Gastrocnemius medialis (tissue), 4 donors: ENCODE measurements around the gene CAMKV. TPM values are rescaled to one million over a fixed set of nuclear protein-coding genes. Genes with fewer than 3 reads are reported as not detected.
"Not testable (repeated sequence)": the region's sequence is repeated elsewhere in the genome, so short reads cannot be mapped to it uniquely, and the experiment has no call there.

Source experiments
- ATAC-seq, 2 donors: fragments of 150-250 bp; one replicate each; pipeline ENCODE4 v1.9.1; 2016
- DNase-seq, 2 donors: peaks; one replicate each; pipeline ENCODE4 v3.0.0-alpha.2; 2019
- H3K27ac ChIP-seq, 4 donors: fragments of 200-600 bp; sonication (generic); 1 replicate in 1 of 4; 2 replicates in 3 of 4; pipeline ENCODE4 v1.5.1; 2016 to 2018; ENCODE audit warnings: mild to moderate bottlenecking in 2 of 4, moderate library complexity in 1 of 4
- H3K27me3 ChIP-seq, 3 donors: fragments of 200-600 bp; sonication (generic) in 2 of 3; 1 replicate in 1 of 3; 2 replicates in 2 of 3; pipeline versions ENCODE4 v1.5.1 to v1.6.0; 2016 to 2019; ENCODE audit warnings: mild to moderate bottlenecking in 1 of 3, moderate library complexity in 1 of 3
- H3K36me3 ChIP-seq, 2 donors: fragments of 200-600 bp; sonication (generic) in 1 of 2; one replicate each; pipeline ENCODE4 v1.5.1; 2017 to 2018
- H3K4me1 ChIP-seq, 2 donors: fragments of 200-600 bp; sonication (generic) in 1 of 2; one replicate each; pipeline ENCODE4 v1.5.1; 2016 to 2017; ENCODE audit warnings: mild to moderate bottlenecking in 2 of 2
- H3K4me3 ChIP-seq, 4 donors: fragments of 200-600 bp; sonication (generic) in 3 of 4; 1 replicate in 1 of 4; 2 replicates in 3 of 4; pipeline ENCODE4 v1.5.1; 2016 to 2019; ENCODE audit warnings: mild to moderate bottlenecking in 2 of 4
- H3K9me3 ChIP-seq, 3 donors: fragments of 200-600 bp; sonication (generic) in 2 of 3; 1 replicate in 1 of 3; 2 replicates in 2 of 3; pipeline ENCODE4 v1.5.1; 2016 to 2019
- CTCF ChIP-seq, 5 experiments: fragments of 450-650 bp in 3 of 5; fragments of 200-600 bp in 2 of 5; sonication (generic) in 2 of 5; IDR thresholded peaks in 4 of 5; conservative IDR thresholded peaks in 1 of 5; 1 replicate in 4 of 5; 2 replicates in 1 of 5; pipeline ENCODE4 v1.5.1; 2016 to 2019; ENCODE audit warnings: antibody characterized with exemption in 5 of 5, mild to moderate bottlenecking in 3 of 5, moderate library complexity in 3 of 5
- POLR2A ChIP-seq, 2 donors: fragments of 450-650 bp; IDR thresholded peaks; one replicate each; pipeline ENCODE4 v1.6.1; 2017; ENCODE audit warnings: antibody characterized with exemption in 2 of 2, mild to moderate bottlenecking in 2 of 2, moderate library complexity in 2 of 2
- in situ Hi-C, 4 donors: fragments of 200-750 bp; cut with MboI; loops; one replicate each; pipeline versions ENCODE4 v1.15.0 to v1.8.0; 2017; ENCODE audit warnings: low sequenced_read_pairs in 4 of 4
- intact Hi-C: fragments of 100-400 bp; cut with DNase I; formaldehyde crosslinking; loops from one replicate; pipeline ENCODE4 v1.15.1; 2023; ENCODE audit warnings: low total_unique reads
- total RNA-seq, 4 donors: library from RNA; depleted of rRNA; stranded (reverse); fragments of >200 nt; gene quantifications; one replicate each; pipeline versions ENCODE4 v1.1.0 to v1.2.3, GENCODE V29; 2016

CAMKV gene, protein sequence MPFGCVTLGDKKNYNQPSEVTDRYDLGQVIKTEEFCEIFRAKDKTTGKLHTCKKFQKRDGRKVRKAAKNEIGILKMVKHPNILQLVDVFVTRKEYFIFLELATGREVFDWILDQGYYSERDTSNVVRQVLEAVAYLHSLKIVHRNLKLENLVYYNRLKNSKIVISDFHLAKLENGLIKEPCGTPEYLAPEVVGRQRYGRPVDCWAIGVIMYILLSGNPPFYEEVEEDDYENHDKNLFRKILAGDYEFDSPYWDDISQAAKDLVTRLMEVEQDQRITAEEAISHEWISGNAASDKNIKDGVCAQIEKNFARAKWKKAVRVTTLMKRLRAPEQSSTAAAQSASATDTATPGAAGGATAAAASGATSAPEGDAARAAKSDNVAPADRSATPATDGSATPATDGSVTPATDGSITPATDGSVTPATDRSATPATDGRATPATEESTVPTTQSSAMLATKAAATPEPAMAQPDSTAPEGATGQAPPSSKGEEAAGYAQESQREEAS
- total RNA-seq: not detected

- in situ Hi-C loops (no loop called here), intact Hi-C loops (no loop called here)
- Histone ChIP-seq H3K4me1 (peaks cover 8 to 19% of the 10 kb centered on the region in 2 donors), H3K4me3 (peak within 1 kb of the TSS; percentile 37 to 54 (median 43)), H3K36me3 (no peaks in the 10 kb centered on the region), H3K27ac (no peak within 1 kb of the TSS), H3K27me3 (peaks cover 26 to 37% (median 33%) of the 10 kb centered on the region in 3 donors), H3K9me3 (no peaks in the 10 kb centered on the region)
- no peak for ATAC-seq
- TF ChIP-seq POLR2A (IDR thresholded peaks at IDR 0.05): no peak
- DNase-seq: no peak
Observed at GRCh38 chr3:49869525-49870126, at the start of gene CAMKV. Gene CAMKV, minus strand, starts transcription at chr3:49869906. Its CDS starts 7,518 bp downstream, at chr3:49862388.

DNA sequence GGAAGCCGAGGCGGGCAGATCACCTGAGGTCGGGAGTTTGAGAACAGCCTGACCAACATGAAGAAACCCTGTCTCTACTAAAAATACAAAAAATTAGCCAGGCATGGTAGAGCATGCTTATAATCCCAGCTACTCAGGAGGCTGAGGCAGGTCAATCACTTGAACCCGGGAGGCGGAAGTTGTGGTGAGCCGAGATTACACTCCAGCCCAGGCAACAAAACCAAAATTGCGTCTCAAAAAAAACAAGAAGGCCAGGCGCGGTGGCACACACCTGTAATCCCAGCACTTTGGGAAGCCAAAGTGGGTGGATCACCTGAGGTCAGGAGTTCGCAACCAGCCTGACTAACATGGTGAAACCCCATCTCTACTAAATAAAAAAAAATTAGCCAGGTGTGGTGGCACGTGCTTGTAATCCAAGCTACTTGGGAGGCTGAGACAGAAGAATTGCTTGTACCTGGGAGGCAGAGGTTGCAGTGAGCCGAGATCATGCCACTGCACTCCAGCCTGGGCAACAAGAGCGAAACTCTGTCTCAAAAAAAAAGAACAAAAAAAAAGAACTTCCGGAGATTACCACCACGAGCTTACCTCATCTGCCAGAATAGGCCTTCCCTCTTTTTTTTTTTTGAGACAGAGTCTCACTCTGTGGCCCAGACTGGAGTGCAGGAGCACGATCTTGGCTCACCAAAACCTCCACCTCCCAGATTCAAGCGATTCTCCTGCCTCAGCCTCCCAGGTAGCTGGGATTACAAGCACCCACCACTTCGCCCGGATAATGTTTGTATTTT, 48.3 kb upstream of the CAMKV start:
- H3K27ac ChIP-seq, H3K4me1 ChIP-seq, H3K9me3 ChIP-seq, intact Hi-C loops, H3K4me3 ChIP-seq, H3K27me3 ChIP-seq, ATAC-seq, in situ Hi-C loops, DNase-seq, H3K36me3 ChIP-seq: not testable (repeated sequence)

DNA sequence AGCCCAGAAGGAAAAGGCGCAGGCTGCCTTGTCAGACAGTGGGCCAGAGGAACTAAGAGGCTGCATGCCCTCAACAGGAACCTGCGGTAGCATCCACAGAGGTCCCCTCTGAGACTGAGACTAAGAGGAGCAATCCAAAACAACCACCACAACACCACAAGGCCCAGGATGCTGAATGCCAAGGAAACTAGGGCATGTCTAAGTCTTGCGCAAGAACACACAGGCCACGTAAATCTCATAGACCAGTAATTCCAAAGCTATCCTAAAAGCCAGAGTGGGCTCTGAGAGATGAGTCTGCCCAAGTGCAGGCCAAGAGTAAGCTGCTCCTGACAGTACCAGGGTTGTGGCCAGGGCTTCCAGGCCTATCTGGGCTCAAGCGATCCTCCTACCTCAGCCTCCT, 47.0 kb upstream of the CAMKV start:
- intact Hi-C loops (no loop called here), in situ Hi-C loops (no loop called here)
- ATAC-seq: no peak

DNA sequence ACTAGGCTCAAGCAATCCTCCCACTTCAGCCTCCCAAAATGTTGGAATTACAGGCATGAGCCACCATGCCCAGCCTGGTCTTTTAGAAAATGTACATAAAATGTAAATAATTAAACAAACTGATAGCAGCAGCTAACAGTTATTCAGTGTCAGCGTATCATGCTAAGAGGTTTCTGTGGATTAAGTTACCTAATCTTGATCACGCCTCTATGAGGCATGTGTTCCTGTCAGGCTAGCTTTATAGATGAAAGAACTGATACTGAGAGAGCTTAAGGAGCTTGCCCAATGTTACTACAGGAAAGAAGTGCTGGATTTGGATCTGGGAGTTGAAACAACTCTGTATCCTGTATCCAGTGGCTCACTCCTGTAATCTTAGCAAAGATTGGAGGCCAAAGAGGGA, 45.2 kb upstream of the CAMKV start:
- Histone ChIP-seq H3K9me3 (no peaks in the 10 kb centered on the region), H3K27me3 (no peaks in the 10 kb centered on the region), H3K36me3 (peaks cover 0 to 25% of the 10 kb centered on the region in 2 donors), H3K4me1 (no peaks in the 10 kb centered on the region), H3K27ac (no peak overlapping the region), H3K4me3 (no peak overlapping the region)
- intact Hi-C loops (no loop called here), in situ Hi-C loops (no loop called here)
- ATAC-seq (no peak), DNase-seq (no peak)
- TF ChIP-seq CTCF (IDR thresholded peaks at IDR 0.05 in 4 of 5, conservative IDR thresholded peaks at IDR 0.05 in 1 of 5) (no peak), POLR2A (IDR thresholded peaks at IDR 0.05) (no peak)

More for the DNA sequence above, 47.0 kb upstream of the CAMKV start:
- peaks cover 0 to 14% of the 10 kb centered on the region in 2 donors for H3K36me3 ChIP-seq
- no peaks in the 10 kb centered on the region for H3K27me3 ChIP-seq
- no peak overlapping the region for H3K27ac ChIP-seq
- no peaks in the 10 kb centered on the region for H3K9me3 ChIP-seq
- DNase-seq: no peak
- TF ChIP-seq CTCF (IDR thresholded peaks at IDR 0.05 in 4 of 5, conservative IDR thresholded peaks at IDR 0.05 in 1 of 5) (no peak), POLR2A (IDR thresholded peaks at IDR 0.05) (no peak)
- H3K4me1 ChIP-seq: no peaks in the 10 kb centered on the region
- no peak overlapping the region for H3K4me3 ChIP-seq

GRCh38 chr3:49912881-49913281, 43.2 kb upstream of the CAMKV start:
- no peak for TF ChIP-seq CTCF (IDR thresholded peaks at IDR 0.05 in 4 of 5, conservative IDR thresholded peaks at IDR 0.05 in 1 of 5)
- TF ChIP-seq POLR2A (IDR thresholded peaks at IDR 0.05): no peak
- Histone ChIP-seq H3K4me1 (no peaks in the 10 kb centered on the region), H3K9me3 (no peaks in the 10 kb centered on the region), H3K36me3 (peaks cover 0 to 37% of the 10 kb centered on the region in 2 donors), H3K4me3 (no peak overlapping the region), H3K27ac (no peak overlapping the region), H3K27me3 (no peaks in the 10 kb centered on the region)
- DNase-seq: no peak
- no peak for ATAC-seq
- in situ Hi-C loops: no loop called here
- intact Hi-C loops: no loop called here
